Fibroblast of villous mesenchyme (primary cell): Measurements from ENCODE around the gene ZNF474. TPM values are rescaled to one million over a fixed set of nuclear protein-coding genes. Genes with fewer than 3 reads are reported as not detected.

Experiments
- DNase-seq: peaks from one replicate; pipeline ENCODE4 v3.0.0-alpha.2; 2010; ENCODE audit warnings: low read depth
- H3K4me3 ChIP-seq: 2 replicates; pipeline ENCODE4 v1.5.1; 2011; ENCODE audit warnings: low read depth, mild to moderate bottlenecking, low read length
- total RNA-seq: library from RNA; depleted of rRNA; stranded (reverse); fragments of >200 nt; gene quantifications from 2 replicates; pipeline ENCODE4 v1.2.3, GENCODE V29; 2012
- TF ChIP-seq, protein P1 (sequence below): IDR thresholded peaks from 2 replicates; pipeline ENCODE4 v1.5.1; 2012; ENCODE audit warnings: low read depth, mild to moderate bottlenecking, low read length; ENCODE audit not compliant: insufficient read depth

ZNF474 gene
- total RNA-seq, 1 donor: 0.43 TPM

DNA sequence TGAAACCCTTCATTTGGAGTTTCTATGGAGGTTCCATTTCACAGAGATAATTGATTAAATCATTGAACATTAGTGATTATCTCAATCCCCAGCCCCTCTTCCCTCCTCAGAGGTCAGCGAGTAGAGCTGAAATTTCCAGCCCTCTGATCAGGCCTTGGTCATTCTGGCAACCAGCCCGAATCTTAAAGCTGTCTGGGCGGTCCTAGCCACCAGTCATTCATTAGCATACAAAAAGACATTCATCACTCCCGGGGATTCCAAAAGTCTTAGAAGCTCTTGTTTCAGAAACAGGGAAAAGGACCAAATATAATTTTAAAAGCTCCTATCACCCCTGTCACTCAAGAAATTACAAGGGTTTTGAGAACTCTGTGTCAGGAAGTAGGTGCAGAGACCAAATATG is 41.3 kb downstream of the ZNF474 start:
- DNase-seq: no peak
- no peak overlapping the region for H3K4me3 ChIP-seq
- TF ChIP-seq, protein P1, sequence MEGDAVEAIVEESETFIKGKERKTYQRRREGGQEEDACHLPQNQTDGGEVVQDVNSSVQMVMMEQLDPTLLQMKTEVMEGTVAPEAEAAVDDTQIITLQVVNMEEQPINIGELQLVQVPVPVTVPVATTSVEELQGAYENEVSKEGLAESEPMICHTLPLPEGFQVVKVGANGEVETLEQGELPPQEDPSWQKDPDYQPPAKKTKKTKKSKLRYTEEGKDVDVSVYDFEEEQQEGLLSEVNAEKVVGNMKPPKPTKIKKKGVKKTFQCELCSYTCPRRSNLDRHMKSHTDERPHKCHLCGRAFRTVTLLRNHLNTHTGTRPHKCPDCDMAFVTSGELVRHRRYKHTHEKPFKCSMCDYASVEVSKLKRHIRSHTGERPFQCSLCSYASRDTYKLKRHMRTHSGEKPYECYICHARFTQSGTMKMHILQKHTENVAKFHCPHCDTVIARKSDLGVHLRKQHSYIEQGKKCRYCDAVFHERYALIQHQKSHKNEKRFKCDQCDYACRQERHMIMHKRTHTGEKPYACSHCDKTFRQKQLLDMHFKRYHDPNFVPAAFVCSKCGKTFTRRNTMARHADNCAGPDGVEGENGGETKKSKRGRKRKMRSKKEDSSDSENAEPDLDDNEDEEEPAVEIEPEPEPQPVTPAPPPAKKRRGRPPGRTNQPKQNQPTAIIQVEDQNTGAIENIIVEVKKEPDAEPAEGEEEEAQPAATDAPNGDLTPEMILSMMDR: no peak

DNA sequence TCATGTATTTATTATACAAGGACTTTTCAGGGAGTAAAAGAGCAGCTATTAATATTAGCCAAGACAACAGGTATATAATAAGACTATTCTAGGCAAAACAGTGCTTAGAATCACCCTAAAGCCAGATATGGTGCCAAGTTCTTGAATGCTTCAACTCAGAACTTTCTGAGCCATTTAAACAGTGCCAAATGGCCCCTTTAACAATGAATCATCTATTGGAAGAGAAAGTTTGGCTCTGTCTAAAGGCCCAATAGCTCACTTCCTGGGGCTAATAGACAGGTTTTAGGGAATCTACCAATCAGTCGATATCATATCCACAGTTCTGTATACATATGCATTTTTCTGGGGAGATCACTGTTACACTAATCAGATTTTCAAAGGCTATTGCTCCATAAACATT is 42.9 kb downstream of the ZNF474 start:
- DNase-seq: no peak
- H3K4me3 ChIP-seq: no peak overlapping the region
- TF ChIP-seq, protein P1: no peak

DNA sequence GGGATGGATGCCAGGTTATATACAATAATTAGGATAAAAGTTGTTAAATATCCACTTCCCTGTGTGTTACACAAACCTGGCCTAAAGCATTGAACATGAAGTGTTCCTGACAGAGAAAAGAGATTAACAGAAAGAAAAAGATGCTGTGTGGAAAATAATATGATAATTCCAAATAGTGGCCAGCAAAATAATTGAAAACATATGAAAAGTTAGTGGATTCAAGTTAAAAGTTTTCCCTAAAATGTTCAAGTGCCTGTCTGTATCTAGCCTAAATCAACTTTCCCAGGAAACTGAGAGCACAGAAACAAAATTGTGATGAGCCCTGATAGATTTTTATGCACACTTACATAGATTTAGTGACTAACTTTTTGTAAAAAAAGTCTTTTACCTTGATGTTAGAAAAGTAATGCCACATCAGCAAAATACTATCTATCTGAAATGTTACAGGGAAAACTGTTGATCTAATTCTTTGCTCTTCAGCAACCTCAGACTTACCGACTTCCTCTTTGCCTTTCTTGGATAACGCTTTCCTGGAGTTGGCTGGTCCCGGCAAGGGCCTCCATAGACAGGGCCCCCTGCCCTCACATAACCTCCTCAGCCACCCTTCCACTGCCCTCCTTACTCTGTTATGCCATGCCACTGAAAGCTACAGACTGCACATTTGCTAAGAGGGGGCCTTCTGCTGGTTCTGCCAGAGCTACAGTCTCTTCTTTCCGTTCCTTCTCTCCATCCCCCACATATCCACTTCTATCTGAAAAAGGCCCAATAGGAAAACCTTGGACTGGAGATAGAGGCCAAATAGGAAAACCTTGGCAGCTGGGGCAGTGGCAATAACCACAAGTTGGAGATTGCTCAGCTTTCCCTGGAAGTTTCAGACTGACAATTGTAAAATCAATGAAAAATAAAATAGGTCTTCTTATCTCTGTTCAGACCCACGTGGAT is 44.4 kb downstream of the ZNF474 start:
- H3K4me3 ChIP-seq: no peak overlapping the region
- TF ChIP-seq, protein P1: no peak
- no peak for DNase-seq

DNA sequence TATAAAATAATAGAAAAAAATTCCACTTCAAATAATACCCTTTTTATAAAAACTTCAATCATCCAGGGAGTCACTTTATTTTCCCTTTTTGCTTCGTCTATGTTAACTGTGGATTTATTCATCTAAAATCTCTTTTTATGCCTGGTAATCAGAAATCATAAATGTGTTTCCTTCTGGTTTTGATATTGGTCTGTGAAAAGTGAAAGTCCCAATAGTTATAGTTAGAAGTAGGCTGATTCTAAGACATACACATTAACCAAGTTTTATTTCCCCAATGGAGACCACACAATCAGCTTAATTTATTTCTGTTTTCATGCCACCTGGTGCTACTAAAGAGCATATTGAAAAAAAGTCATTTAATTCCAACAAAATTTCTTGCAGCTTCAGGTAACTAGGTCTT is 45.7 kb downstream of the ZNF474 start:
- DNase-seq: no peak
- TF ChIP-seq, protein P1: no peak
- no peak overlapping the region for H3K4me3 ChIP-seq

DNA sequence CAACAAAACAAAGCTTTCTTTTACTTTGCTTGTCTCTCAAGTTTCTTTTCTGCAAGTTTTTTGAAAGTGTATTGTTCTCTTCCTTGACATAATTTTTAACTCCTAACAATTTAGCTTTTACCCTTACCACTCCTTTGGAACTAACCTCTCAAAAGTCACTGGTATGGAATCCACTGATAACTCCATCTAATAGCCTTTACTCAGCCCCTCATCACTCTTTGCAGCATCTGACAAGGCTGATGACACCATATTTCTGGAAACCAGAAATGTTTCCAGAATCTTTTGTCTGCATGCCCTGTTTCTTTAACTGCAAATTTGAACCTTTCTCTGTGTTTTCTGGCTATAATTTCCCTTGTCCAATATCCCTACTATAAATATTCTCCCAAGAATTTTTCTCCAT is 46.5 kb downstream of the ZNF474 start:
- TF ChIP-seq, protein P1: no peak
- no peak for DNase-seq

DNA sequence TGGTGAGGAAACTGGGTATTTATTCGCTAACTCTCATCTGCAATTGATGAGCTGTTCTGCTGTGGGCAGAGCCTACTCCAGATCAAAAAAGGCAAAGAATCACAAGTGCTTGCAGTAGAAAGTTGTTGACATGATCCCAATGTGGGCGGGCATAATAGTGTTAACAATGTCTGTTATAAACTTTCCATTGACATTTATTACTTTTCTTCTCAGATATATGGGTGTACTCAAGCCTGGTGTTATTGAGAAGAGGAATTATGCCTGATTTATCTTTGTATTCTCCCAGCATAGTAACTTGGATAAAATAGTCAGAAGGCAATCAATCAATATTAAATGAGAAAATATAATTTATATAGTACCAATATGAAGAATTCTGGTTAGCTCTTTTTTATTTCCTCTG is 47.8 kb downstream of the ZNF474 start:
- no peak for DNase-seq
- TF ChIP-seq, protein P1: no peak
- H3K4me3 ChIP-seq: no peak overlapping the region

More for the DNA sequence above, 46.5 kb downstream of the ZNF474 start:
- no peak overlapping the region for H3K4me3 ChIP-seq
